SIG-M5 (cell line): ENCODE data around the gene PCDHGA9.
"Not testable (repeated sequence)": the region's sequence is repeated elsewhere in the genome, so short reads cannot be mapped to it uniquely, and the experiment has no call there.

Experiments used
- DNase-seq: peaks from one replicate; lab custom pipeline; 2025; lab: John Stamatoyannopoulos, UW

Gene PCDHGA9

DNA sequence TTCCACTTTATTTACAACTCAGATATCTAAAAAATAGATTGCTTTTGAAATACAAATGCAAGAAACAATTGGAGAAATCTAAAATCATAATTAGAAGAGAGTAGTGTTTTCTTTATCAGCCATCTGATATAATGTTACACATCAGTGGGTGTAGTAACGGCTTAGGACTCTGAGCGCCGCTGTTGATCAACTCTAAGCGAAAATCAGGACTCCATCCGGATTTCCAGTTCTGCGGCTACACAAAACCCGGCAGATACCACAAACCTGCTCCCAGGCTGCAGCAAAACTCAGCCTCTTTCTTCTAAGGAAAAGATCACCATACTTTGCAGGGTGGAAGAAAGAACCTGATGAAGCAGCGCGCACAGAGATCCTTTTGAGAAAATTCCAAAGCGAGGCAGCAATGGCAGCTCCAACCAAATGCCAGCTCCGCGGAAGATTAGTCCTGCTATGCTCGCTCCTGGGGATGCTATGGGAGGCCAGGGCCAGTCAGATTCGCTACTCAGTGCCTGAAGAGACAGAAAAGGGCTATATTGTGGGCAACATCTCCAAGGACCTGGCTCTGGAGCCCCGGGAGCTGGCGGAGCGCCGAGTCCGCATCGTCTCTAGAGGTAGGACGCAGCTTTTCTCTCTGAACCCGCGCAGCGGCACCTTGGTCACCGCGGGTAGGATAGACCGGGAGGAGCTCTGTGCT is at the start of gene PCDHGA9:
TSS of gene PCDHGA9 (plus strand) at position 226 of the 691 bp plus-strand sequence. CDS start at position 401, 175 bp downstream.
- no peak for DNase-seq

DNA sequence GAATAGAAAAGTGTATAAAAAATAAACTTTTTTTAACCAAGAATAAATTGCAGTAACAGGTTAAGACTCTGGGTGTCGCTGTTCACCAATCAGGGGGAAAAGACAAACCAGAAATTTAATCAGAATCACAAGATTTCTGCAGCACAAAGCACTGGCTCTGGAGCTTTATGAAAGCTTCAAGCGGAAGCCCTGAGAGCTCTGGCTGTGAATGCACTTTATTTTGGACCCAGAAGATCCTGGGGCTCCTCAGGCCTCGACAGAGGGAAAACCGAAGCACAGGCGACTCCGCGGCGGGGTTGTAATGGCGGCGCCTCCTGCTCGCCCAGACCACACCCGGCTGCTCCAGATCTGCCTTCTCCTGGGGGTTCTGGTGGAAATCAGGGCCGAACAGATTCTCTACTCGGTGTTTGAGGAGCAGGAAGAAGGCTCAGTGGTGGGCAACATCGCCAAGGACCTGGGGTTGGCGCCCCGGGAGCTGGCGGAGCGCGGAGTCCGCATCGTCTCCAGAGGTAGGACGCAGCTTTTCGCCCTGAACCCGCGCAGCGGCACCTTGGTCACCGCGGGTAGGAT is 47.6 kb upstream of the PCDHGA9 start, which contains the start of gene PCDHGA4:
TSS of gene PCDHGA4 (plus strand) at position 122 of the 570 bp plus-strand sequence. CDS start at position 209, 87 bp downstream.
- no peak for DNase-seq

DNA sequence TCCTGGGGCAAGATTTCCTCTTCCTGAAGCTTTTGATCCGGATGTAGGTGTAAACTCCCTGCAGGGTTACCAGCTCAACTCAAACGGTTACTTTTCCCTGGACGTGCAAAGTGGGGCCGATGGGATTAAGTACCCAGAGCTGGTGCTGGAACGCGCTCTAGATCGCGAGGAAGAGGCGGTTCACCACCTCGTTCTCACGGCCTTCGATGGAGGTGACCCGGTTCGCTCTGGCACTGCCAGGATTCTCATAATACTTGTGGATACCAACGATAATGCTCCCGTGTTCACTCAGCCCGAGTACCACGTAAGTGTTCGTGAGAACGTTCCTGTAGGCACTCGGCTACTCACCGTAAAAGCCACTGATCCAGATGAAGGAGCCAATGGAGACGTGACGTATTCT is 46.9 kb upstream of the PCDHGA9 start:
- DNase-seq: no peak

DNA sequence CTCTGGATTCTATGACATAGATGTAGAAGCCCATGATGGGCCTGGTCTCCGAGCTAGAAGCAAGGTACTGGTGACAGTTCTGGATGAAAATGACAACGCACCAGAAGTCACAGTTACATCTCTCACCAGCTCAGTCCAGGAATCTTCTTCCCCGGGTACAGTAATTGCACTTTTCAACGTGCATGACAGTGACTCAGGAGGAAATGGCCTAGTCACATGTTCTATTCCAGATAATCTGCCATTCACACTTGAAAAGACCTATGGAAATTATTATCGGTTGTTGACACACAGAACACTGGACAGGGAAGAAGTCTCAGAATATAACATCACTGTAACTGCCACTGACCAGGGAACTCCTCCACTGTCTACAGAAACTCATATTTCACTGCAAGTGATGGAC is 46.4 kb upstream of the PCDHGA9 start:
- no peak for DNase-seq

DNA sequence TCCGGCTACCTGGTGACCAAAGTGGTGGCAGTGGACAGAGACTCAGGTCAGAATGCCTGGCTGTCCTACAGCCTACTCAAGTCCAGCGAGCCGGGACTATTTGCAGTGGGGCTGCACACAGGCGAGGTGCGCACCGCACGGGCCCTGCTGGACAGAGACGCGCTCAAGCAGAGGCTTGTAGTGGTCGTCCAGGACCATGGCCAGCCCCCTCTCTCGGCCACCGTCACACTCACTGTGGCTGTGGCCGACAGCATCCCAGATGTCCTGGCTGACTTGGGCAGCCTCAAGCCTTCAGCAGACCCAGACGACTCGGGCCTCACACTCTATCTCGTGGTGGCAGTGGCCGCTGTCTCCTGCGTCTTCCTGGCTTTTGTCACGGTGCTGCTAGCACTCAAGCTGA is 45.6 kb upstream of the PCDHGA9 start:
- DNase-seq: no peak

DNA sequence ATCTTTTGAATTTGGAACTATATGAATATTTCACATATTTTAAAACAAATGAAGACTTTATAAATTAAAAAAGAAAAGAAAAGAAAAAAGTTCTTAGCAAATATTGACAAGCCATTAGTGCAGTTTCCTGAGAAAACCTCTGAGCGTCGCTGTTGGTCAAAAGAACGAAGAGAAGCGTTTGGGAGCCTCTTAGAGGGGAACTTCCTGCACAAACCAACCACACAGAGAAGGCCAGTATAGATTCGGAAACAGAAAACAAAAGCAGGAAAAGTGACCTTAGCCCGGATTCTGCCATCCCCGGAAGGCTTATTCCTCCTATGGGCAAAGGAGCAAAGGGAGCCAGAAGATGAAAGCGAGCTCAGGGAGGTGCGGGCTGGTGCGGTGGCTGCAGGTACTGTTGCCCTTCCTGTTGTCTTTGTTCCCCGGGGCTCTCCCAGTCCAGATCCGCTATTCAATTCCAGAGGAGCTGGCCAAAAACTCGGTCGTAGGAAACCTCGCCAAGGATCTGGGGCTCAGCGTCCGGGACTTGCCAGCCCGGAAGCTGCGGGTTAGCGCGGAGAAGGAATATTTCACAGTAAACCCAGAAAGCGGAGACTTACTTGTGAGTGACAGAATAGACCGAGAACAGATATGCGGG is 42.7 kb upstream of the PCDHGA9 start, which contains the start of gene PCDHGB2:
TSS of gene PCDHGB2 (plus strand) at position 205 of the 637 bp plus-strand sequence. CDS start at position 347, 142 bp downstream.
- no peak for DNase-seq

DNA sequence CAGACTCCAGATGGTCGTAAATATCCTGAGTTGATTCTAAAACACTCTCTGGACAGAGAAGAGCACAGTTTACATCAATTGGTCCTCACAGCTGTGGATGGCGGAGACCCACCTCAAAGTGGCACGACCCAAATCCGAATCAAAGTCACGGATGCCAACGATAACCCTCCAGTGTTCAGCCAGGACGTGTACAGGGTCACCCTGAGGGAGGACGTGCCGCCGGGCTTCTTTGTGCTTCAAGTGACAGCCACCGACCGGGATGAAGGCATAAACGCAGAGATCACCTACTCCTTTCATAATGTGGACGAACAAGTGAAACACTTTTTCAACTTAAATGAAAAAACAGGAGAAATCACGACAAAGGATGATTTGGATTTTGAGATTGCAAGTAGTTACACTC is 41.9 kb upstream of the PCDHGA9 start:
- DNase-seq: no peak

DNA sequence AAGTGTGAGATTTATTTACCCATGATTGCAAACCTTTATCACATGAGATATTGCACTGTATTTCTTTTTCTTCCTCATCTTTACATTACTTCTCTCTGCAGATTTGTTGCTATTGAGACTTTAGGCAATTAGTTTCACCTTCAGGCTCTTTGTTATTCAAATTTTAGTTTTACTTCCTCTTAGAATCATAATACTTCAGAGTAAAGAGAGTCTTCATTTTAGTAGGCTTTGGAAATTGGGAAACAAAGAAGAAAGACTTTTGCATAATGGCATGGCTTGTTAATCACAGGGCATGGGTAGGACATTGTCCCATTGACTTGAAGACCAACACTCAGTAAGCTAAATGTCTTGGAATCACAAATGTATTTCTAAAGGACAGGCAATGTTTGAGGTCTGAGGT is 39.9 kb upstream of the PCDHGA9 start:
- DNase-seq: no peak

DNA sequence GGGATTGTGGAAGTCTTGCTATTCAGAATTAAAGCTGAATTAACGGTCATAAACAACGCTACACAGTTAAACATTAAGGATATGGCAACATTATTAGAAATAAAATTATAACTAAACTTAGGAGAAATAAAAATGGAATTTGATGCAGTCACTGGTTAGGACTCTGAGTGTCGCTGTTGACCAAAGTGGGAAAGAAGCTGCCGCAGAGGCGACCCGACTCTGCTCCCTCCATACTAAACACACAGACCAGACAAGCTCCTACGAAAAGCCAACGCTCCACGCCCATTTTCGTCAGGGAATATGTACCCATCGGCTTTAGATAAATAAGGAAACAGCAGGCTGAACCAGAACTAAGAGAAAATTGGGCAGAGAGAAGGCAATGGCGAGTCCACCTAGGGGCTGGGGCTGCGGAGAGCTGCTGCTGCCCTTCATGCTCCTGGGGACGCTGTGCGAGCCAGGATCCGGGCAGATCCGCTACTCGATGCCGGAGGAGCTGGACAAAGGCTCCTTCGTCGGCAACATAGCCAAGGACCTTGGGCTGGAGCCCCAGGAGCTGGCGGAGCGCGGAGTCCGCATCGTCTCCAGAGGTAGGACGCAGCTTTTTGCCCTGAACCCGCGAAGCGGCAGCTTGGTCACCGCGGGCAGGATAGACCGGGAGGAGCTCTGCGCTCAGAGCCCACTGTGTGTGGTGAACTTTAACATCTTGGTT is 38.5 kb upstream of the PCDHGA9 start, which contains the start of gene PCDHGA5:
TSS of gene PCDHGA5 (plus strand) at position 211 of the 709 bp plus-strand sequence. CDS start at position 380, 169 bp downstream.
- no peak for DNase-seq

DNA sequence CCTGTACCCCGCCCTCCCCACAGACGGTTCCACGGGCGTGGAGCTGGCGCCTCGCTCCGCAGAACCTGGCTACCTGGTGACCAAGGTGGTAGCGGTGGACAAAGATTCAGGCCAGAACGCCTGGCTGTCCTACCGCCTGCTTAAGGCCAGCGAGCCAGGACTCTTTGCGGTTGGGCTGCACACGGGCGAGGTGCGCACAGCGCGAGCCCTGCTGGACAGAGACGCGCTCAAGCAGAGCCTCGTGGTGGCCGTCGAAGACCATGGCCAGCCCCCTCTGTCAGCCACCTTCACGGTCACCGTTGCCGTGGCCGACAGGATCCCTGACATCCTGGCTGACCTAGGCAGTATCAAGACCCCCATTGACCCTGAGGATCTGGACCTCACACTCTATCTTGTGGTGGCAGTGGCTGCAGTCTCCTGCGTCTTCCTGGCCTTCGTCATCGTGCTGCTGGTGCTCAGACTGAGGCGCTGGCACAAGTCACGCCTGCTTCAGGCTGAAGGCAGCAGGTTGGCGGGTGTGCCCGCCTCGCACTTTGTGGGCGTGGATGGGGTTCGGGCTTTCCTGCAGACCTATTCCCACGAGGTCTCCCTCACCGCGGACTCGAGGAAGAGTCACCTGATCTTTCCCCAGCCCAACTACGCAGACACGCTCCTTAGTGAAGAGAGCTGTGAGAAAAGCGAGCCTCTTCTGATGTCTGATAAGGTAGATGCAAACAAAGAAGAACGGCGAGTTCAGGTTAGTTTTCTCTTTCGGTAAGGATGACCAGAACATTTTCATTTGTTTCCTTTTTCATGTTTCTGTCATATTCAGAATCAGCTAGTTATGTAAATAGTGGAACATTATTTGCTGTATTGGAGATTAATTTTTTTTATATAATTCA is 36.3 kb upstream of the PCDHGA9 start:
- no peak for DNase-seq

DNA sequence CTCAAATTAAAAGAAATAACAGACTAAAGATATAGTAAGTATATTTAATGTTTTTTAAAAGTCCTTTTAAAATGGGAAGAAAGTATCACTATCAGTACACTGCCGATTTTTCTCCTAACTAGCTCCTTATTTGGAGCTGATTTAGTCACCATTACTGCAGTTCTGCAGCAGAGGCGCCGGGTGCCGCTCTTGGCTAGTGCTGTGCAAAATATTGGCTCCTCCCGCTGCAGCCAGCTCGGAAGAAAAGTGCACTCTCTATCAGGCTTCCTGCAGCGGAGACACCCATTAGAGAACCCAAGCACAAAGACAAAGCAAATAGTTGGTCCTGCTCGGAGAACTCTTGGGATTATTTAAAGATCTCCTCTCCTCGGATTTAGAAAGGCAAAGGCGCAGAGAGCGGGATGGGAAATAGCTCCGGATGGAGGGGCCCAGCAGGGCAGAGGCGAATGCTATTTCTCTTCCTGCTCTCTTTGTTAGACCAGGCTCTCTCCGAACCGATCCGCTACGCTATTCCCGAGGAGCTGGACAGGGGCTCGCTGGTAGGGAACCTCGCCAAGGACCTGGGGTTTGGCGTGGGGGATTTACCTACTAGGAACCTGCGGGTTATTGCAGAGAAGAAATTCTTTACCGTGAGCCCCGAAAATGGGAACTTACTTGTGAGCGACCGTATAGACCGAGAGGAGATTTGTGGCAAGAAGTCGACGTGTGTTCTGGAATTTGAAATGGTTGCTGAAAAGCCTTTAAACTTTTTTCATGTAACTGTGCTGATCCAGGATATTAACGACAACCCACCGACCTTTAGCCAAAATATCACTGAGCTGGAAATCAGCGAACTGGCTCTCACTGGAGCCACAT is 32.4 kb upstream of the PCDHGA9 start, which contains the start of gene PCDHGB3:
TSS of gene PCDHGB3 (plus strand) at position 249 of the 855 bp plus-strand sequence. CDS start at position 402, 153 bp downstream.
- DNase-seq: no peak

DNA sequence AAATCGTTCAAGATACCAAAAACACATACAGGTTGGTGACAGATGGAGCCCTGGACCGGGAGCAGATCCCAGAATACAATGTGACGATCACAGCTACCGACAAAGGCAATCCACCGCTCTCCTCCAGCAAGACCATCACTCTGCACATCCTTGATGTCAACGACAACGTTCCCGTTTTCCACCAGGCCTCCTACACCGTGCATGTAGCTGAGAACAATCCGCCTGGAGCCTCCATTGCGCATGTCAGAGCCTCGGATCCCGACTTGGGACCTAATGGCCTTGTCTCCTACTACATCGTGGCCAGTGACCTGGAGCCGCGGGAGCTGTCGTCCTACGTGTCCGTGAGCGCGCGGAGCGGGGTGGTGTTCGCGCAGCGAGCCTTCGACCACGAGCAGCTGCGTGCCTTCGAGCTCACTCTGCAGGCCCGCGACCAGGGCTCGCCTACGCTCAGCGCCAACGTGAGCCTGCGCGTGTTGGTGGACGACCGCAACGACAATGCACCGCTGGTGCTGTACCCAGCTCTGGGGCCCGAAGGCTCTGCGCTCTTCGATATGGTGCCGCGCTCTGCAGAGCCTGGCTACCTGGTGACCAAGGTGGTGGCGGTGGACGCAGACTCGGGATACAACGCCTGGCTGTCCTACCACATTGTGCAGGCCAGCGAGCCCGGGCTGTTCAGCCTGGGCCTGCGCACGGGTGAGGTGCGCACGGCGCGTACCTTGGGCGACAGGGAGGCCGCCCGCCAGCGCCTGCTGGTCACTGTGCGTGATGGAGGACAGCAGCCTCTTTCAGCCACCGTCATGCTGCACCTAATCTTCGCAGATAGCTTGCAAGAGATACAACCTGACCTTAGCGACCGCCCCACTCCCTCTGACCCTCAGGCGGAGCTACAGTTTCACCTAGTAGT is 30.8 kb upstream of the PCDHGA9 start:
- DNase-seq: no peak

DNA sequence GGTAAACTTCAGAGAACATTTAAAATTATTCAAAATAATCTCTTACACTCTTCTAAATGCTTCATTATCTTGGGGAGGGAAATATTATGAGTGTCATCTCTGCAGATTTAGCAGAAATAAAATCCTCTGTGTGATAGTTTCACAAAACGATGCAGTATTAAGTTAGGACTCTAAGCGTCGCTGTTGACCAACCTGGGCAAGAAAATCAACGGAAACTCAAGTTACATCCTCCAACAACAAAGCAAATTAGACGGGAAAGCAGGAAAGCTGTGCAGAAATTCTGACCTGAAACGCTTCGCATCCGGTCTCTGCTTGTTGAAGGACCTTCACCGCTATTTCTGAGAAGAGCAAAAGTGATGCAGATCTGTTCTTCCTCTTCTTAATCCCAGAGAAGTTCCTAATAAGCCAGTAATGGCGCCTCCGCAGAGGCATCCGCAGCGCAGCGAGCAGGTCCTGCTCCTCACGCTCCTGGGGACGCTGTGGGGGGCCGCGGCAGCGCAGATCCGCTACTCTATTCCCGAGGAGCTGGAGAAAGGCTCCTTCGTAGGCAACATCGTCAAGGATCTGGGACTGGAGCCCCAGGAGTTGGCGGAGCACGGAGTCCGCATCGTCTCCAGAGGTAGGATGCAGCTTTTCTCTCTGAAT is 28.8 kb upstream of the PCDHGA9 start, which contains the start of gene PCDHGA6:
TSS of gene PCDHGA6 (plus strand) at position 219 of the 645 bp plus-strand sequence. CDS start at position 412, 193 bp downstream.
- no peak for DNase-seq

DNA sequence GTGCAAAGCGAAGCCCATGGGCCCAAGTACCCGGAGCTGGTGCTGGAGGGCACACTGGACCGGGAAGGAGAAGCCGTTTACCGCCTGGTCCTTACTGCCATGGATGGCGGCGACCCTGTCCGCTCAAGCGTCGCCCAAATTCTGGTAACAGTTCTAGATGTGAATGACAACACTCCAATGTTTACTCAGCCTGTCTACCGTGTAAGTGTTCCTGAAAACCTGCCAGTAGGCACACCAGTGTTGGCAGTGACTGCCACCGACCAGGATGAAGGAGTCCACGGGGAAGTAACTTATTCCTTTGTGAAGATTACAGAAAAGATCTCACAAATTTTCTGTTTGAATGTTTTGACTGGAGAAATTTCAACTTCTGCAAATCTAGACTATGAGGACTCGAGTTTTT is 28.0 kb upstream of the PCDHGA9 start:
- no peak for DNase-seq

DNA sequence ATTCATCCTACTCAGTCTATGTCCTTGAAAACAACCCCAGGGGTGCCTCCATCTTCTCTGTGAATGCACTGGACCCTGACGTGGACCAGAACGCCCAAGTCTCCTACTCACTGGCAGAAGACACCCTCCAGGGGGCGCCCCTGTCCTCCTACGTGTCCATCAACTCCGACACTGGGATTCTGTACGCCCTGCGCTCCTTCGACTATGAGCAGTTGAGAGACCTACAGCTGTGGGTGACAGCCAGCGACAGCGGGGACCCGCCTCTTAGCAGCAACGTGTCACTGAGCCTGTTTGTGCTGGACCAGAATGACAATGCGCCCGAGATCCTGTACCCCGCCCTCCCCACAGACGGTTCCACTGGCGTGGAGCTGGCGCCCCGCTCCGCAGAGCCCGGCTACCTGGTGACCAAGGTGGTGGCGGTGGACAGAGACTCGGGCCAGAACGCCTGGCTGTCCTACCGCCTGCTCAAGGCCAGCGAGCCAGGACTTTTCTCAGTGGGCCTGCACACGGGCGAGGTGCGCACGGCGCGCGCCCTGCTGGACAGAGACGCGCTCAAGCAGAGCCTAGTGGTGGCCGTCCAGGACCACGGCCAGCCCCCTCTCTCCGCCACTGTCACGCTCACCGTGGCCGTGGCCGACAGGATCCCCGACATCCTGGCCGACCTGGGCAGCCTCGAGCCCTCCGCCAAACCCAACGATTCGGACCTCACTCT is 27.0 kb upstream of the PCDHGA9 start:
- DNase-seq: not testable (repeated sequence)

DNA sequence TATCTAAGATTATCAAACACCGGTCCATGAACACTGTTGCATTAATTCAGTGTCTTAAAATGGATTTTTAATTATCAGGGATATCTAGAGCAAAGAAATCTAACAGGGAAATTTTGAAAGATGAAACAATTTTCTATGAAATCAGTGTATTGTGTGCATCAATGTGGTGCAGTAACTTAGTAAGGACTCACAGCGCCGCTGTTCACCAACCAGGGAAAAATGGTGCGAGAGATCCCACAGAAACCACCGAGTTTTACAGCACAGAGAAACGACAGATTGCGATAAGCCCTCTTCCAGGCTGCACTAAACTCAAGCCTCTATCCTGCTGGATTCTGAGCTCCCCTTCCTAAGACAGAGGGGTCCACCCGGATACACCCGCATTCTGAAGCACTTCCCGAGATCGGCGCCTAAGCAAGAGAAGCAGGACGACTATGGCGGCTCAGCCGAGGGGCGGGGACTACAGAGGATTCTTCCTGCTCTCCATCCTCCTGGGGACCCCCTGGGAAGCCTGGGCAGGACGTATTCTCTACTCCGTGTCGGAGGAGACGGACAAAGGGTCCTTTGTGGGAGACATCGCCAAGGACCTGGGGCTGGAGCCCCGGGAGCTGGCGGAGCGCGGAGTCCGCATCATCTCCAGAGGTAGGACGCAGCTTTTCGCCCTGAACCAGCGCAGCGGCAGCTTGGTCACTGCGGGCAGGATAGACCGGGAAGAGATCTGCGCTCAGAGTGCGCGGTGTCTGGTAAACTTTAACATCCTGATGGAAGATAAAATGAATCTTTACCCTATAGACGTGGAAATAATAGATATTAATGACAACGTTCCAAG is 19.9 kb upstream of the PCDHGA9 start, which contains the start of gene PCDHGA7:
TSS of gene PCDHGA7 (plus strand) at position 274 of the 826 bp plus-strand sequence. CDS start at position 432, 158 bp downstream.
- no peak for DNase-seq

DNA sequence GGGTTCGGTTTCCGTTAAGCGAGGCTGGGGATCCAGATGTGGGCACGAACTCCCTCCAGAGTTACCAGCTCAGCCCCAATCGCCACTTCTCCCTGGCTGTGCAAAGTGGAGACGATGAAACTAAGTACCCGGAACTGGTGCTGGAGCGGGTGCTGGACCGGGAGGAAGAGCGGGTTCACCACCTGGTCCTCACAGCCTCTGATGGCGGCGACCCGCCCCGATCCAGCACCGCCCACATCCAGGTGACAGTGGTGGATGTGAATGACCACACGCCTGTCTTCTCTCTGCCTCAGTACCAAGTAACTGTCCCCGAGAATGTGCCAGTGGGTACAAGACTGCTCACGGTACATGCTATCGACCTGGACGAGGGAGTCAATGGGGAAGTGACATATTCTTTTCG is 19.2 kb upstream of the PCDHGA9 start:
- DNase-seq: no peak
